Activated naive CD4-positive, alpha-beta T cell treated with Interleukin-2 at 50 U/mL for 16 hours (primary cell): ENCODE measurements around the gene DNAJC5.
"Not testable (repeated sequence)": the region's sequence is repeated elsewhere in the genome, so short reads cannot be mapped to it uniquely, and the experiment has no call there.

ENCODE experiments used
- DNase-seq: peaks from one replicate; pipeline ENCODE4 v3.0.0-alpha.2; 2020

Gene DNAJC5

GRCh38 chr20:63861981-63862901 lies 32.7 kb upstream of the DNAJC5 start:
- DNase-seq = no peak

- DNase-seq = no peak
Observed at GRCh38 chr20:63863021-63863797, 31.7 kb upstream of the DNAJC5 start.

DNA sequence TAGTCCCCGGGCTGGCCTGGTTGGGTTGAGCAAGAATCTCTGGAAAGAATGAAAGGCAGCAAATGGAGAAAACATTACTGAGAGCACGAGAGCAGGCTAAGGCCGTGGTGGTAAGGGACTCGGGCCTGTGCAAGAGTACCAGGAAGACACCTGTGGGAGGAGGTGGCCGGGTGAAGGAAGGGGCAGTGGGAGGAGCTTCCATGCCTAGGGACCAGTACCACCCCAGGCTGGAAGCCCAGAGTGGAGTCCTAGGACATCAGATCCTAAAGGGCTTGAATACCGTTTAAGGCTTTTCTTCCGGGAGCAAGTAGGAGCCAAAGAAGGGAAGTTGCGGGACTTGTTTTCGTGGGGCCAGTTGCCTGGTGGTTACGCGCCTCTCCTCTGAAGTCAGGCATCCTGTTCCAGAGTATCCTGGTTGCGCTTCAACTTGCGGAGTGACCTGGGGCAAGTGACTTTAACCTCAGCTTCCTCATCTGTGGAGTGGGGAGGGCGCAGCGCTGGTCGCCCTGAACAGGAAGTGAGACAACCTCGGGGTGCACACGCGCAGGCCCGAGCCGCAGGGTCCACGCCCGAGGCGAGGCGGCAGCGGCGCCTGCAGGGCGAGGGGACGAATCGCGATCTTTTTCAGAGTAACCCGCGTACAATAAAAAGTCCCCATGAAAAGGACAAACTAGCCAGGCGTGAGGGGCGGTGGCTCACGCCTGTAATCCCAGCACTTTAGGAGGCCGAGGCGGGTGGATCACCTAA lies 31.0 kb upstream of the DNAJC5 start:
- peak; percentile 80 for DNase-seq

DNA sequence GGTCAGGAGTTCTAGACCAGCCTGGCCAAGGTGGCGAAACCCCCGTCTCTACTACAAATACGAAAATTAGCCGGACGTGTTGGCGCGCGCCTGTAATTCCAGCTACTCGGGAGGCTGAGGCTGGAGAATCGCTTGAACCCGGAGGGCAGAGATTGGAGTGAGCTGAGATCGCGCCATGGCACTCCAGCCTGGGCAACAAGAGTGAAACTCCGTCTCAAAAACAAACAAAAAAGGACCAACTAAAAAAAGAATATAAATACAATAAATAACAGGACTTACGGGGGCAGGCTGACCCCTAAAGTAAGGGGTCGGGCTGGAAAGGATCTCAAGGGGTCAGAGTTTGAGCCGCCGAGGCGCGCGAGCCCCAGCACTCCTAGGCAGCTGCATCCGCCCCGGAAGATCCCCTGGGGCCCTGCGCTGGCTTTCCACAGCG lies 30.4 kb upstream of the DNAJC5 start:
- no peak for DNase-seq

- peak; percentile 99 for DNase-seq
Observed at GRCh38 chr20:63864978-63865640, 29.8 kb upstream of the DNAJC5 start, which contains the start of gene TPD52L2. Gene TPD52L2 (plus strand): TSS chr20:63865270. CDS start chr20:63865366, 96 bp downstream.

DNA sequence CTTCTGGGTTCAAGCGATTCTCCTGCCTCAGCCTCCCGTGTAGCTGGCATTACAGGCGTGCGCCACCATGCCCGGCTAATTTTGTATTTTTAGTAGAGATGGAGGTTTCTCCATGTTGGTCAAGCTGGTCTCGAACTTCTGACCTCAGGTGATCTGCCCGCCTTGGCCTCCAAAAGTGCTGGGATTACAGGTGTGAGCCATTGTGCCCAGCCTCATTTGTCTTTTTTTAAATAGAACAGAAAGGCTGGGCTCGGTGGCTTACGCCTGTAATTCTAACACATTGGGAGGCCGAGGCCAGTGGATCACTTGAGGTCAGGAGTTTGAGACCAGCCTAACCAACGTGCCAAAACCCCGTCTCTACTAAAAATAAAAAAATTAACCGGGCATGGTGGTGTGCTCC lies 27.9 kb upstream of the DNAJC5 start:
- DNase-seq = not testable (repeated sequence)

DNA sequence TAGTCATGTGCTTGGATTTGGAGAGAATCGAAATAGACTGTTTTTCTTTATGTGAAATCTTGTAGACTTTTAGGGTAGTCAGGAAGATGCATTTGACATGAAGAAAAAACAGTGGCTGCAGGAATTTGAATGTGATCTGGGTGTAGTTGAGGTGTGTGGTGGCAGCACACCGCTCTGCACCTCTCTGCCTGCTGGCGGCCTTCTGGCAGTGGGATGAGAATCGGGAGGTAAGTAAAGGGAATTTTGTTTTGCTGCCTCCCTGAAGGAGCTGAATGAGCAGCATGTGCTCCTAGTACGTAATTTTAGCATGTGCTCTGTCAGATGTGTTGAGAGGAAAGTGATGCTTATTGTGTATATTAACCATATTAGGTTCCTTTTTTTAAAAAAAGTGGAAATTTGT lies 26.7 kb upstream of the DNAJC5 start:
- no peak for DNase-seq

DNA sequence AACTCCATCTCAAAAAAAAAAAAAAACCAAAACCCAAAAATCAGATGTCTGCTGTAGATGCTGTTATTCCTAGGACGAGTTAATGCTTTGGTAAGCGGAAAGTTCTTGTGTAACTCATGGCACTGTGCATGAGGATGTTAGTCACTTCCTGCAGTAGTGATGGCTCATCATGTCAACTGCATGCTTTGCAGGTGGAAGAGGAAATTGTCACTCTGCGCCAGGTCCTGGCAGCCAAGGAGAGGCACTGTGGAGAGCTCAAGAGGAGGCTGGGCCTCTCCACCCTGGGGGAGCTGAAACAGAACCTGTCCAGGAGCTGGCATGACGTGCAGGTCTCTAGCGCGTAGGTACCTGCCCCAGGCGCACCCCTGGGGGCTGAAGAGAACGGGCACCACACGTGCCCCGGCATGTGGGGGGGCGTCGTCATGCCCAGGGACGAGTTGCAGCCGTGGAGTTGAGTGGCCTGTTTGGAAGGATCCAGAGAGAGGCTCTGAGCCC lies 21.4 kb upstream of the DNAJC5 start:
- peak; percentile 55 for DNase-seq

DNA sequence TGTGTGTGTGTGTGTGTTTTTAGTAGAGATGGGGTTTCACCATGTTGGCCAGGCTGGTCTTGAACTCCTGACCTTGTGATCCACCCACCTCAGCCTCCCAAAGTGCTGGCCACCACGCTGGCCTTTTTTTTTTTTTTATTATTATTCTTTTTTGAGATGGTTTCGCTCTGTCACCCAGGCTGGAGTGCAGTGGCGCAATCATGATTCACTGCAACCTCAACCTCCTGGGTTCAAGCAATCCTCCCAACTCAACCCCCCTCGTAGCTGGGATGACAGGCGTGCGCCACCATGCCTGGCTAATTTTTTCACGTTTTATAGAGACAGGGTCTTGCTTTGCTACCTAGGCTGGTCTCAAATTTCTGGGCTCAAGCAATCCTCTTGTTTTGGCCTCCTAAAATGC lies 20.7 kb upstream of the DNAJC5 start:
- DNase-seq = not testable (repeated sequence)

DNA sequence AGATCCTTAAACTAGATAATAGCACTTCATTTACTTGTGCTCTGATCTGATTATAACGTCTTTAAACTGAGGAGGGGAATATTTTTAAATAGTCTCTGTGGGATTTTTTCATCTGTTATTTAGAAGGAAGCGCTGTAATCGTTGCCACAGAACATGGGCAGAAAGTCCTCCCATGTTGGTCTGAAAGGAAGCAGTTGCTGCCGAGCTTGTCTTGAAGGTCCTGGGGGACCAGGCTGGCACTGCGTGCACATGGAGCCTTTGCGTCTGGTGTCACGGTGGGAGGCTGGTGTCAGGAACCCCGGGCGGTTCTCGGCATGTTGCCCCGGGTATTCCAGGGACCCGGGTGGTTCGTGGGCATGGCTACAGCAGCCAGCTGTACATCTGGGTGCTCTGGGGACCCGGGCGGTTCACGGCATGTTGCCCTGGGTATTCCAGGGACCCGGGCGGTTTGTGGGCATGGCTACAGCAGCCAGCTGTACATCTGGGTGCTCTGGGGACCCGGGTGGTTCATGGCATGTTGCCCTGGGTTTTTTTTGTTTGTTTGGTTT lies 18.4 kb upstream of the DNAJC5 start:
- no peak for DNase-seq

GRCh38 chr20:63877755-63878470 lies 17.0 kb upstream of the DNAJC5 start:
- DNase-seq = no peak

DNA sequence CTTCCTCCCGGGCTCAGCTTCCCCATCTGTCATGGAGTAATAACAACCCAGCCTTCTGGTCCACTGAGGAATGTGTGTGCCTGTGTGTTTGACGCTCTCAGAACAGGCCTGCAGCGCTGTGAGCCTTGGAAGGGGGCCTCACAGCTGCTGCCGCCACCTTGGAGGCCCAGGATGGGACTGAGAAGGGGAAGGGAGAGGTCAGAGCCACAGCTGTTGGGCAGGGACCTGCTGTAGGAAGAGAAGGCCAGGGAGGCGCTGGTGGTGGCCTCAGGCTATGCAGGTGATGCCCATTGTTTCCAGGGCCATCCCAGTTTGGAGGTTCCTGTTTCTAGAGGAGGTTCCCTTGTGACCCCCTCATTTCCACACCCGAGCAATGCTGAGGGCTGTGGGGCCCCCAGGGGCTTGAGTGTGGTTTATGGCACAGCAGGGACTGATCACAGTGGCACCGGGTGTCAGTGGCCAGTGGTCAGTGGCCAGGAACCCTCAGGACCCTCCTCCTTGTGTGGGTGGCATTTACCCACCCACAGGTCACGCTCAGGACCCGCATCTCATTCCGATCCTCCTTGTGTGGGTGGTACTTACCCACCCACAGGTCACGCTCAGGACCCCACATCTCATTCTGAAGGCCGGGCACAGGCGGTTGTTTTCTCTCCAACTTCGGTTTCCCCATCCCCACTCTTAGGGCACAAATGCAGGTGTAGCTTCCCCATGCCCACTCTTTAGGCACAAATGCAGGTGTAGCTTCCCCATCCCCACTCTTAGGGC lies 15.8 kb upstream of the DNAJC5 start:
- no peak for DNase-seq

DNA sequence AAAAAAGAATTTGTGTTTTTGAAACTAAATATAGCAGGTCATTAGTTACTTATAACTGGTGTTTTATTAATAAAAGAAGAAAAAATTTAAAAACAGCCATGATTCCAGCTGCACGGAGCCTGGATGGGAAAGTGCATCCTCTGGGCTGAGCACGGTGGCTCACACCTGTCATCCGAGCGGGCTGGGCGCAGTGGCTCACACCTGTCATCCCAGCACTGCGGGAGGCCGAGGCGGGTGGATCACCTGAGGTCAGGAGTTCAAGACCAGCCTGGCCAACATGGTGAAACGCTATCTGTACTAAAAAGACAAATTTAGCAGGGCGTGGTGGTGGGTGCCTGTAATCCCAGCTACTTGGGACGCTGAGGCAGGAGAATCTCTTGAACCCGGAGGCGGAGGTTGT lies 14.0 kb upstream of the DNAJC5 start:
- not testable (repeated sequence) for DNase-seq

DNA sequence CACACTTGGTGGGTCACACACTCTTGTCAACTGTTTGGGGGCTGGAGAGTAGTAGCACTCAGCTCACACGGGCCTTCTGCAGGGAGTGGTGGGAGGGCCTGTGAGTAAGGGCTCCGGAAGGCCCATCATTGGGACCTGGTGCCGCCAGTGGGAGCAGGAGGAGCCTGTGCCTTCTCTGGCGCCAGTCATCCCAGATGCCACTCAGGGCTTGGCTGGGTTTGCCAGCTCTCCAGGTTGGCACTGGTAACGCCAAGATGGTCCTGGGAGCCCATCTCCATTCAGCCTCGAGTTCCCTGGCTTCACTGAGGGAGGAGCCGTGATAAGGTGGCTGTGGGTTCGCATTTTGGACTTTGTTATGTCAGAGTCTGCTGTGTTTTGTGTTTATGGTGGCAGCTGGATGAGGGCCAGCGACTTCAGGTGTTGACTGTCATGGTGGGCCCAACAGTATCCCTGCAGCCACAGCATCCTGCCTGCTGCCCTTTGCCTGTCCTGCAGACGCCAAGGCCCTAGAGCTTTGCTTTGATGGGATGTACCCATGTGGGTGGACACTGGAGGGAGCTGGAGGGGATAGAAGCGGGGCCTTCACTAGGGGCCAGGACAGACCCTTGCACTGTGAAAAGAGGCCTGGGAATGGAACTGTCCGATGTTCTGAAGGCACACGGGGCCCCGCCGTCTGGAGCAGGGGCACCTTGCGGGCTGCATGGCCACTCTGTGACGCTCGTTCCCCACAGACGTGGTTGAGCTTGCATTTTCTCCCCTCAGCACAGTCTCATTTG lies 13.3 kb upstream of the DNAJC5 start:
- DNase-seq = no peak

GRCh38 chr20:63882257-63883200 lies 12.4 kb upstream of the DNAJC5 start:
- DNase-seq = no peak

- DNase-seq = no peak
Observed at GRCh38 chr20:63883201-63883593, 11.7 kb upstream of the DNAJC5 start.

DNA sequence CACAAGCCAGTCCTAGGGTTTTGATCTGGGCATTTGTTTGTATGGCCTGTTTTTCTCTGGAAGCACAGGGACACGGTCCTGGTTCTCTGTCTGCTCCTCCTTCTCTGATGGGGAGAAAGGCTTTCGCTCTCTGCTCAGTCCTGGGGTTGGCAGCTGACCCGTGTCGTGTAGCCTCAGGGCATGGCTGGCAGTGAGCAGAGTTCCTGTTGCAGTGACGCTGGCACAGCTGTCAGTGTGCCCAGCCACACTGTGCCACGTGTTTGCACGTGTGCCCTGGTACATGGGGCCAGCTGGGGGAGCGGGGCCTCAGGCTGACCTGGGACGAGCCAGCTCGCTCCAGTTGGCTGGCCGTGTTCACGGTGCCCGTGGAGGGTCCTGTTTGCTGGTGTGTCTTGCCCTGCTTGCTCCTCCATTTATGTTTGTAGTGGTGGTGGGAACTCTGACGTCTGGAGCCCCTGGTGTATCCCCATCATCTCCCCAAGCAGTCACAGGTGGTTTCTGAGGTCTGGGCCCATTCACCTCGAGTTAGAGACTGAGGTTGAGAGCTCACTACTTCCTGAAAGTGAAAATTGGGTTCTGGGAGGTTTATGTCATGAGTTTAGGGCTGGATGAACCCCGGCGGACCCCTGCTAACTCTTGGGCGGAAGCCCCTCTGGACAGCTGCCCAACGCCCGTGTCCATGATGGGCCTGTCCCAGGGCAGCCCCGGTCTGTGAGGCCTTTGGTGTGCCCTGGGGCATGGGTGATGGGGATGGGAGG lies 10.2 kb upstream of the DNAJC5 start:
- no peak for DNase-seq
